CD4-positive, alpha-beta memory T cell (primary cell): Measurements from ENCODE around the gene KCTD19. TPM values are rescaled to one million over a fixed set of nuclear protein-coding genes. Genes with fewer than 3 reads are reported as not detected.

Experiments
- CTCF ChIA-PET: fragments of 350-600 bp; sonication (Branson Sonifier 250); formaldehyde crosslinking; loops from one replicate; lab custom pipeline; 2021; ENCODE audit warnings: inconsistent platforms; ENCODE audit not compliant: partially characterized antibody; lab: Charles Lee
- POLR2A ChIA-PET: fragments of 350-600 bp; sonication (Branson Sonifier 250); formaldehyde crosslinking; loops from one replicate; lab custom pipeline; 2021; ENCODE audit not compliant: partially characterized antibody; lab: Charles Lee
- DNase-seq, 5 donors: peaks; one replicate each; pipeline versions ENCODE4 v3.0.0 to v3.0.0-alpha.2; 2020 to 2022; ENCODE audit warnings: mixed read lengths in 1 of 5
- H3K27ac ChIP-seq: one replicate; pipeline ENCODE4 v1.7.0; 2013; ENCODE audit warnings: low read depth, low read length
- H3K27me3 ChIP-seq: 2 replicates; pipeline ENCODE4 v1.7.0; 2013; ENCODE audit warnings: mild to moderate bottlenecking, low read length, moderate library complexity; ENCODE audit not compliant: insufficient read depth
- H3K36me3 ChIP-seq: 2 replicates; pipeline ENCODE4 v1.7.0; 2013; ENCODE audit warnings: mild to moderate bottlenecking, low read length, moderate library complexity; ENCODE audit not compliant: insufficient read depth
- H3K4me1 ChIP-seq: 2 replicates; pipeline ENCODE4 v1.7.0; 2013; ENCODE audit warnings: mild to moderate bottlenecking, low read length, moderate library complexity; ENCODE audit not compliant: insufficient read depth
- H3K4me3 ChIP-seq, 2 donors: one replicate each; pipeline ENCODE4 v1.7.0; 2013; ENCODE audit warnings: low read length in 2 of 2, mild to moderate bottlenecking in 1 of 2
- H3K9me3 ChIP-seq, 2 donors: one replicate each; pipeline ENCODE4 v1.7.0; 2013; ENCODE audit warnings: low read length in 2 of 2, control low read depth in 1 of 2; ENCODE audit not compliant: control insufficient read depth in 1 of 2
- H3K27ac Mint-ChIP-seq, 7 donors: one replicate each; pipeline ENCODE4 v1.8.0; 2020 to 2021; ENCODE audit warnings: mixed read lengths in 7 of 7, mild to moderate bottlenecking in 6 of 7, inconsistent platforms in 3 of 7, moderate library complexity in 3 of 7
- H3K27me3 Mint-ChIP-seq, 2 donors: one replicate each; pipeline ENCODE4 v1.8.0; 2020 to 2021; ENCODE audit warnings: mixed read lengths in 2 of 2
- H3K36me3 Mint-ChIP-seq, 2 donors: one replicate each; pipeline ENCODE4 v1.8.0; 2020 to 2021; ENCODE audit warnings: mixed read lengths in 2 of 2, inconsistent platforms in 1 of 2, mild to moderate bottlenecking in 1 of 2
- H3K4me1 Mint-ChIP-seq, 4 donors: one replicate each; pipeline ENCODE4 v1.8.0; 2020 to 2021; ENCODE audit warnings: mixed read lengths in 4 of 4, mild to moderate bottlenecking in 1 of 4
- H3K4me3 Mint-ChIP-seq, 8 donors: one replicate each; pipeline ENCODE4 v1.8.0; 2020 to 2021; ENCODE audit warnings: mixed read lengths in 8 of 8, mild to moderate bottlenecking in 7 of 8, moderate library complexity in 6 of 8, inconsistent platforms in 3 of 8
- H3K9me3 Mint-ChIP-seq, 8 donors: one replicate each; pipeline ENCODE4 v1.8.0; 2020 to 2021; ENCODE audit warnings: mixed read lengths in 8 of 8, mild to moderate bottlenecking in 5 of 8, inconsistent platforms in 3 of 8, moderate library complexity in 1 of 8
- intact Hi-C: fragments of 100-400 bp; cut with micrococcal nuclease; formaldehyde crosslinking; loops from one replicate; pipeline ENCODE4 v1.15.1; 2023
- polyA plus RNA-seq, 2 donors: library from polyadenylated mRNA; unstranded; fragments of 300-500 nt; fragmentation: Illumina TruSeq; gene quantifications; one replicate each; pipeline ENCODE4 v1.2.3, GENCODE V29; 2021
- total RNA-seq, 2 experiments: library from RNA; stranded (reverse); gene quantifications; one replicate each; pipeline ENCODE4 v1.2.3, GENCODE V29; 2021

KCTD19 gene
- total and polyA plus RNA-seq, 4 experiments from 2014 or later = 0.10 TPM; not detected in 3

GRCh38 chr16:67342616-67343015, 16.1 kb upstream of the KCTD19 start:
- H3K27ac ChIP-seq = no peak overlapping the region
- Mint-ChIP-seq H3K4me3 (no peak overlapping the region), H3K27me3 (peaks cover 5 to 9% of the 10 kb centered on the region in 2 donors), H3K4me1 (no peaks in the 10 kb centered on the region), H3K36me3 (no peaks in the 10 kb centered on the region), H3K9me3 (no peaks in the 10 kb centered on the region), H3K27ac (no peak overlapping the region)
- H3K36me3 ChIP-seq = no peaks in the 10 kb centered on the region
- ChIA-PET POLR2A (no interaction called here), CTCF (no interaction called here)
- no peaks in the 10 kb centered on the region for H3K27me3 ChIP-seq
- no peak for DNase-seq
- intact Hi-C loops = no loop called here
- no peak overlapping the region for H3K4me3 ChIP-seq
- no peaks in the 10 kb centered on the region for H3K4me1 ChIP-seq
- H3K9me3 ChIP-seq = no peaks in the 10 kb centered on the region

GRCh38 chr16:67341250-67341649, 14.7 kb upstream of the KCTD19 start:
- intact Hi-C loops = no loop called here
- peaks cover 0 to 2% (median 0%) of the 10 kb centered on the region in 8 donors for H3K9me3 Mint-ChIP-seq

DNA sequence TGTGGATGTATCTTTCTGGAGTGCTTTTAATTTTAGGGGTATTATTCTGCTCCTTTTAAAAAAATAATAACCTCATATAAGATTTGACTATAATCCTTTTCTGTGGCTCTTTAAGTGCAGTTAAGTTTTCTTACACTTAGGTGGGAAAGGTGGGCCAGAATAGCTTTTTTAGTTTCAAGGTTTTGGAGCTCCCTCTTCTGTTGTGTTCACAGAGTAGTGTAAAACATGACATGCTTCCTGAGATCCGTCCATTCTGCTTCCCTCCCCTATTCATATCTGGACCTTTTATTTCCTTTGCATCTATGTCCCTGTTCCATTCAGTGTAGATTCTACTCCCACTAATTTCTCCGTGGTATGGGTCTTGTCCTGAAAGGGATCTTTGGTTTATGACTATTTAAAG, 12.9 kb upstream of the KCTD19 start:
- Mint-ChIP-seq H3K4me3 (no peak overlapping the region), H3K4me1 (no peaks in the 10 kb centered on the region), H3K9me3 (peaks cover 5 to 20% (median 16%) of the 10 kb centered on the region in 8 donors), H3K36me3 (no peaks in the 10 kb centered on the region), H3K27ac (no peak overlapping the region), H3K27me3 (peaks cover 8 to 9% of the 10 kb centered on the region in 2 donors)
- no peaks in the 10 kb centered on the region for H3K36me3 ChIP-seq
- H3K4me3 ChIP-seq = no peak overlapping the region
- ChIA-PET CTCF (interaction anchor here (0.8 kb wide), 1 partner anchor 14 kb away, joined by 5 read pairs; no protein-coding TSS in a partner anchor), POLR2A (no interaction called here)
- H3K27me3 ChIP-seq = no peaks in the 10 kb centered on the region
- intact Hi-C loops = no loop called here
- H3K4me1 ChIP-seq = no peaks in the 10 kb centered on the region
- H3K9me3 ChIP-seq = no peaks in the 10 kb centered on the region
- DNase-seq = no peak
- H3K27ac ChIP-seq = no peak overlapping the region

More at GRCh38 chr16:67341250-67341649, 14.7 kb upstream of the KCTD19 start:
- Histone ChIP-seq H3K4me1 (no peaks in the 10 kb centered on the region), H3K36me3 (no peaks in the 10 kb centered on the region), H3K27me3 (no peaks in the 10 kb centered on the region), H3K4me3 (no peak overlapping the region), H3K9me3 (no peaks in the 10 kb centered on the region), H3K27ac (no peak overlapping the region)
- ChIA-PET POLR2A (no interaction called here), CTCF (no interaction called here)
- Mint-ChIP-seq H3K4me1 (no peaks in the 10 kb centered on the region), H3K4me3 (no peak overlapping the region), H3K27me3 (peaks cover 5 to 9% of the 10 kb centered on the region in 2 donors), H3K36me3 (no peaks in the 10 kb centered on the region), H3K27ac (no peak overlapping the region)
- no peak for DNase-seq

DNA sequence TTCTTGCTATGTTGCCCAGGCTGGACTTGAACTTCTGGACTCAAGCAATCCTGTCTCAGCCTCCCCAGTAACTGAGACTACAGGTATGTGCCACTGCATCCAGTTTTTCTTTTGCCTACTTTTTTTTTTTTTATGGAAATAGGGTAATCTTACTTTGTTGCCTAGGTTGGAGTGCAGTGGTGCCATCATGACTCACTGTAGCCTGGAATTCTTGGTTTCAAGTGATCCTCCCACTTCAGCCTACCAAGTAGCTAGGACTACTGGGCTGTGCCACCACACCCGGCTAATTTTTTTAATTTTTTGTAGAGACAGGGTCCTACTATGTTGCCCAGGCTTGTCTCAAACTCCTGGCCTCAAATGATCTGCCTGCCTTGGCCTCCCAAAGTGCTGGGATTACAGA, 10.1 kb upstream of the KCTD19 start:
- H3K9me3 Mint-ChIP-seq = peaks cover 5 to 22% (median 19%) of the 10 kb centered on the region in 8 donors
- intact Hi-C loops = no loop called here
- POLR2A ChIA-PET = no interaction called here
- H3K27me3 Mint-ChIP-seq = peaks cover 7 to 8% of the 10 kb centered on the region in 2 donors
- Histone ChIP-seq H3K4me3 (no peak overlapping the region), H3K27ac (no peak overlapping the region), H3K27me3 (no peaks in the 10 kb centered on the region), H3K9me3 (no peaks in the 10 kb centered on the region), H3K36me3 (no peaks in the 10 kb centered on the region), H3K4me1 (no peaks in the 10 kb centered on the region)
- no peaks in the 10 kb centered on the region for H3K4me1 Mint-ChIP-seq
- no peak for DNase-seq
- no peak overlapping the region for H3K27ac Mint-ChIP-seq
- CTCF ChIA-PET = no interaction called here
- H3K36me3 Mint-ChIP-seq = no peaks in the 10 kb centered on the region
- no peak overlapping the region for H3K4me3 Mint-ChIP-seq

GRCh38 chr16:67336116-67336515, 9.6 kb upstream of the KCTD19 start:
- ChIA-PET CTCF (no interaction called here), POLR2A (no interaction called here)
- intact Hi-C loops = no loop called here
- Mint-ChIP-seq H3K36me3 (no peaks in the 10 kb centered on the region), H3K9me3 (peaks cover 5 to 22% (median 19%) of the 10 kb centered on the region in 8 donors), H3K4me1 (no peaks in the 10 kb centered on the region), H3K4me3 (no peak overlapping the region), H3K27me3 (peaks cover 7 to 8% of the 10 kb centered on the region in 2 donors), H3K27ac (no peak overlapping the region)
- no peak overlapping the region for H3K27ac ChIP-seq
- no peaks in the 10 kb centered on the region for H3K36me3 ChIP-seq
- no peak for DNase-seq
- H3K9me3 ChIP-seq = no peaks in the 10 kb centered on the region
- H3K4me3 ChIP-seq = no peak overlapping the region
- no peaks in the 10 kb centered on the region for H3K27me3 ChIP-seq
- no peaks in the 10 kb centered on the region for H3K4me1 ChIP-seq

- CTCF ChIA-PET = no interaction called here
- no peak overlapping the region for H3K4me3 ChIP-seq
- intact Hi-C loops = no loop called here
- H3K4me3 Mint-ChIP-seq = no peak overlapping the region
- H3K4me1 ChIP-seq = no peaks in the 10 kb centered on the region
- no peaks in the 10 kb centered on the region for H3K9me3 ChIP-seq
- POLR2A ChIA-PET = no interaction called here
- no peak overlapping the region for H3K27ac ChIP-seq
- H3K9me3 Mint-ChIP-seq = peaks cover 5 to 24% (median 19%) of the 10 kb centered on the region in 8 donors
- no peaks in the 10 kb centered on the region for H3K36me3 Mint-ChIP-seq
- no peaks in the 10 kb centered on the region for H3K36me3 ChIP-seq
- no peak for DNase-seq
- no peaks in the 10 kb centered on the region for H3K4me1 Mint-ChIP-seq
- no peaks in the 10 kb centered on the region for H3K27me3 ChIP-seq
- peaks cover 3 to 7% of the 10 kb centered on the region in 2 donors for H3K27me3 Mint-ChIP-seq
- H3K27ac Mint-ChIP-seq = no peak overlapping the region
These were observed 6.8 kb upstream of the KCTD19 start for GRCh38 chr16:67333315-67333714.

GRCh38 chr16:67329901-67330300, 3.4 kb upstream of the KCTD19 start:
- ChIA-PET POLR2A (no interaction called here), CTCF (no interaction called here)
- Histone ChIP-seq H3K27ac (no peak overlapping the region), H3K4me3 (no peak overlapping the region), H3K36me3 (no peaks in the 10 kb centered on the region), H3K27me3 (peaks cover 5% of the 10 kb centered on the region), H3K4me1 (peaks cover 6% of the 10 kb centered on the region), H3K9me3 (no peaks in the 10 kb centered on the region)
- intact Hi-C loops = no loop called here
- H3K4me1 Mint-ChIP-seq = peaks cover 5 to 11% (median 6%) of the 10 kb centered on the region in 4 donors
- no peak overlapping the region for H3K4me3 Mint-ChIP-seq
- H3K36me3 Mint-ChIP-seq = no peaks in the 10 kb centered on the region
- H3K27ac Mint-ChIP-seq = no peak overlapping the region
- peaks cover 0 to 12% (median 6%) of the 10 kb centered on the region in 8 donors for H3K9me3 Mint-ChIP-seq
- DNase-seq = no peak
- H3K27me3 Mint-ChIP-seq = peaks cover 9 to 16% of the 10 kb centered on the region in 2 donors
